ENCODE data around the gene ACACA. TPM values are rescaled to one million over a fixed set of nuclear protein-coding genes. Genes with fewer than 3 reads are reported as not detected.

ACACA gene
- total and polyA plus RNA-seq, 9 of the 15 experiments (the other 6 are each of a cell fraction or from before 2014, with no cell fraction given), result 35.9 to 135 (median 88.4) TPM

DNA sequence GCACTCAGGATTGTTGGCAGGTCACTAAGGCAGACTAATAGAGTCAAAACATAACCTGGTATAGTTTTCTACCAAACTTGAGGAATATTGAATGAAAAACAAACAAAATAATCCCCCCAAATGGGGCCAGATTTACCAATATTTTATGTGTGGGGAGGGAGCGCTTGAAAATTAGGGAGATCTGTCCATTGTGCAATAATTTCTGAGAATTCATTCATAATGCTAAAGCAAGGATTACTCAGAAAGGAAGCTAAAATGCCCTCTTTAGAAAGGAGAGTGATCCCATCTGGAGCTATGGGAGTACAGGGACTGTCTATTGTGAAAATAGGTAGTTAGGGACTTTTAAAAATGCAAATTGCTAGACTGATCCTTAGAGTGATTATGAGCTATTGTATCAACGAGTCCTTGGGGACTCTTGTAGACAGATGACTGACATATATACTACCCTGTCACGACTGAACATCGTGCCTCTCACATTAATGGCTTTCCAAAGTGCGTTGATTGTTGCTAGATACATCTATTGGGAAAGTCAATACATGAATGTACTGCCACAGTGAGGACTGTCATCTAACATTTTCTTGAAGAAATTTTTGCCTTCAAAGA is 264.2 kb downstream of the ACACA start:
- H3K9me1 ChIP-seq (ENCODE audit: control insufficient read depth, insufficient read depth, low read length), result no peaks in the 10 kb centered on the region
- no peak overlapping the region for H3K4me3 ChIP-seq
- H3K4me1 ChIP-seq (replicated peaks in 1 of 2; ENCODE audit: control insufficient read depth in 2 of 2, insufficient read depth in 2 of 2, low read length in 2 of 2), result no peaks in the 10 kb centered on the region
- no peak for TF ChIP-seq CEBPG (CRISPR knock-in tag; IDR thresholded peaks at IDR 0.05)
- TF ChIP-seq CEBPG (tag; conservative IDR thresholded peaks at IDR 0.05 in 1 of 2, IDR thresholded peaks at IDR 0.05 in 1 of 2), result peak in 1 of 2 experiments; percentile 47; a peak in 2 of 4 replicates
- no peak for TF ChIP-seq FOS (IDR thresholded peaks at IDR 0.05; ENCODE audit: extremely low read depth, insufficient read length)
- peak; percentile 68 for TF ChIP-seq CEBPB (tag; IDR thresholded peaks at IDR 0.05)
- ATAC-seq (no peak), FAIRE-seq (no peak), DNase-seq (ENCODE audit: extremely low read depth in 1 of 4, low spot score in 3 of 4) (no peak)
- BruUV-seq (replicated peaks), result no TSS peak
- intact Hi-C loops (cut with micrococcal nuclease), result no loop called here
- H3K79me2 ChIP-seq (ENCODE audit: control insufficient read depth, insufficient read depth, low read length), result no peaks in the 10 kb centered on the region
- H3K36me3 ChIP-seq (ENCODE audit: control insufficient read depth, insufficient read depth, low read length), result peaks cover 85% of the 10 kb centered on the region
- in situ Hi-C loops (cut with MboI), result no loop called here
- ChIA-PET CTCF (ENCODE audit: low intra/inter-chr PET ratio) (no interaction called here), POLR2A (interaction anchor here (0.6 to 0.7 kb wide), 4 partner anchors 9 to 1708 kb away, joined by 3 to 4 read pairs (median 3); no protein-coding TSS in a partner anchor)
- H3K4me2 ChIP-seq (ENCODE audit: insufficient read depth, low read length), result no peak overlapping the region
- WGBS (ENCODE audit: insufficient coverage, low coverage, missing lambda C conversion rate), result 77% methylated on average over 5 of the region's 5 CpGs
- no peak overlapping the region for H2AFZ ChIP-seq (ENCODE audit: low read depth, low read length)
- H3K27me3 ChIP-seq (ENCODE audit: control insufficient read depth in 2 of 2, insufficient read depth in 2 of 2, low read length in 2 of 2), result no peaks in the 10 kb centered on the region
- no peaks in the 10 kb centered on the region for H3K9me3 ChIP-seq (replicated peaks; ENCODE audit: control insufficient read depth, insufficient read depth, low read depth, low read length)
- H4K20me1 ChIP-seq (replicated peaks; ENCODE audit: control insufficient read depth, insufficient read depth, low read length), result no peaks in the 10 kb centered on the region
- no peak overlapping the region for H3K9ac ChIP-seq (ENCODE audit: insufficient read depth in 1 of 2, low read depth in 2 of 2, low read length in 2 of 2)
- no peak overlapping the region for H3K27ac ChIP-seq (ENCODE audit: extremely low read depth, low read depth, low read length)

DNA sequence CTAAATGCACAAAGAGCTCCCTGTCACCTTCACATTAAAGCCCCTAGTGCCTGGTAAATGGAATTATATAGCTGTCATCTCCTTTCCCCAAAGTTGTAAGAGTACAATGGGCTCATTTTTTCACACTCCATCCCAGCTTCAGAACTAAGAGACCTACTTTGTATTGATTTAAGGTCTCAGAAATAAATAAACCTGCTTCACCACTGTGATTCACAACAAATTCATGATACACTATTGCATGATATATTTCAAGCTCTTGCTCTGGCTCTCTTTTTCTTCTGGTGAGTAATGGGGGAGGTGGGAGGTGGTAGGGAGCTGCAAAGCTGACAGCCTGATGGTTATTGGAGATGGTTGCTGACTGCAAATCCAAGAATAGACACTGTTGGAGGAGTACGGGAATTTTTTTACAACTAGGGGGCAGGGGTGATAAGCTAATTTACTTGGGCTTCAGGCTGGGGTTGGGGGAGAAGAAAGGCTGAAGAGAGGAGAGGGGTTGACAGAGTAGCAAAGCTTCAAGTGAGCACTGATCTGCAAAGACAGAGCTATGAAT is 268.0 kb downstream of the ACACA start:
- no TSS peak for BruUV-seq (replicated peaks)
- Histone ChIP-seq H3K27me3 (ENCODE audit: control insufficient read depth in 2 of 2, insufficient read depth in 2 of 2, low read length in 2 of 2) (no peaks in the 10 kb centered on the region), H2AFZ (ENCODE audit: low read depth, low read length) (no peak overlapping the region), H3K4me3 (no peak overlapping the region), H3K9ac (ENCODE audit: insufficient read depth in 1 of 2, low read depth in 2 of 2, low read length in 2 of 2) (no peak overlapping the region), H3K4me1 (replicated peaks in 1 of 2; ENCODE audit: control insufficient read depth in 2 of 2, insufficient read depth in 2 of 2, low read length in 2 of 2) (peaks cover 0 to 16% of the 10 kb centered on the region in 2 experiments; a peak in 3 of 5 replicates), H3K27ac (ENCODE audit: extremely low read depth, low read depth, low read length) (no peak overlapping the region), H3K4me2 (ENCODE audit: insufficient read depth, low read length) (no peak overlapping the region), H4K20me1 (replicated peaks; ENCODE audit: control insufficient read depth, insufficient read depth, low read length) (no peaks in the 10 kb centered on the region), H3K9me1 (ENCODE audit: control insufficient read depth, insufficient read depth, low read length) (no peaks in the 10 kb centered on the region), H3K36me3 (ENCODE audit: control insufficient read depth, insufficient read depth, low read length) (peaks cover 76% of the 10 kb centered on the region), H3K79me2 (ENCODE audit: control insufficient read depth, insufficient read depth, low read length) (no peaks in the 10 kb centered on the region), H3K9me3 (replicated peaks; ENCODE audit: control insufficient read depth, insufficient read depth, low read depth, low read length) (no peaks in the 10 kb centered on the region)
- POLR2A ChIA-PET, result interaction anchor here (0.7 kb wide), 1 partner anchor 360 kb away, joined by 3 read pairs; no protein-coding TSS in a partner anchor
- FAIRE-seq (no peak), ATAC-seq (no peak), DNase-seq (ENCODE audit: extremely low read depth in 1 of 4, low spot score in 3 of 4) (no peak)
- in situ Hi-C loops (cut with MboI), result no loop called here
- 50% methylated on average over 1 of the region's 1 CpG for WGBS (ENCODE audit: insufficient coverage, low coverage, missing lambda C conversion rate)
- intact Hi-C loops (cut with micrococcal nuclease), result no loop called here
- CTCF ChIA-PET (ENCODE audit: low intra/inter-chr PET ratio), result no interaction called here
- TF ChIP-seq, protein P1, sequence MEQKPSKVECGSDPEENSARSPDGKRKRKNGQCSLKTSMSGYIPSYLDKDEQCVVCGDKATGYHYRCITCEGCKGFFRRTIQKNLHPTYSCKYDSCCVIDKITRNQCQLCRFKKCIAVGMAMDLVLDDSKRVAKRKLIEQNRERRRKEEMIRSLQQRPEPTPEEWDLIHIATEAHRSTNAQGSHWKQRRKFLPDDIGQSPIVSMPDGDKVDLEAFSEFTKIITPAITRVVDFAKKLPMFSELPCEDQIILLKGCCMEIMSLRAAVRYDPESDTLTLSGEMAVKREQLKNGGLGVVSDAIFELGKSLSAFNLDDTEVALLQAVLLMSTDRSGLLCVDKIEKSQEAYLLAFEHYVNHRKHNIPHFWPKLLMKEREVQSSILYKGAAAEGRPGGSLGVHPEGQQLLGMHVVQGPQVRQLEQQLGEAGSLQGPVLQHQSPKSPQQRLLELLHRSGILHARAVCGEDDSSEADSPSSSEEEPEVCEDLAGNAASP (IDR thresholded peaks at IDR 0.05), result no peak
- TF ChIP-seq POLR2H (tag; IDR thresholded peaks at IDR 0.05; ENCODE audit: low read depth), result no peak
- TF ChIP-seq POLR2B (IDR thresholded peaks at IDR 0.05; ENCODE audit: low read depth, partially characterized antibody), result no peak
- TF ChIP-seq ZNF239 (CRISPR knock-in tag; IDR thresholded peaks at IDR 0.05), result no peak
- no peak for TF ChIP-seq CCNT2 (IDR thresholded peaks at IDR 0.05; ENCODE audit: borderline replicate concordance, extremely low read depth, insufficient read length, low read depth, low read length)
- TF ChIP-seq NUFIP1 (IDR thresholded peaks at IDR 0.05; ENCODE audit: partially characterized antibody), result no peak
- TF ChIP-seq, protein P2, sequence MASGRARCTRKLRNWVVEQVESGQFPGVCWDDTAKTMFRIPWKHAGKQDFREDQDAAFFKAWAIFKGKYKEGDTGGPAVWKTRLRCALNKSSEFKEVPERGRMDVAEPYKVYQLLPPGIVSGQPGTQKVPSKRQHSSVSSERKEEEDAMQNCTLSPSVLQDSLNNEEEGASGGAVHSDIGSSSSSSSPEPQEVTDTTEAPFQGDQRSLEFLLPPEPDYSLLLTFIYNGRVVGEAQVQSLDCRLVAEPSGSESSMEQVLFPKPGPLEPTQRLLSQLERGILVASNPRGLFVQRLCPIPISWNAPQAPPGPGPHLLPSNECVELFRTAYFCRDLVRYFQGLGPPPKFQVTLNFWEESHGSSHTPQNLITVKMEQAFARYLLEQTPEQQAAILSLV (tag; IDR thresholded peaks at IDR 0.05), result no peak
- no peak for TF ChIP-seq TAF7 (tag; IDR thresholded peaks at IDR 0.05)
- no peak for TF ChIP-seq TCF3 (CRISPR knock-in tag; IDR thresholded peaks at IDR 0.05)

All from K562 (cell line).